HG02885 (cell line): Measurements from ENCODE around the gene LRBA.
"Not testable (repeated sequence)": the region's sequence is repeated elsewhere in the genome, so short reads cannot be mapped to it uniquely, and the experiment has no call there.

Experiments used
- ATAC-seq: cut with Tn5 transposase; IDR thresholded peaks from one replicate; pipeline ENCODE4 v1.9.1; 2021; ENCODE audit warnings: mild to moderate bottlenecking; ENCODE audit not compliant: unreplicated experiment, poor library complexity

The LRBA gene

DNA sequence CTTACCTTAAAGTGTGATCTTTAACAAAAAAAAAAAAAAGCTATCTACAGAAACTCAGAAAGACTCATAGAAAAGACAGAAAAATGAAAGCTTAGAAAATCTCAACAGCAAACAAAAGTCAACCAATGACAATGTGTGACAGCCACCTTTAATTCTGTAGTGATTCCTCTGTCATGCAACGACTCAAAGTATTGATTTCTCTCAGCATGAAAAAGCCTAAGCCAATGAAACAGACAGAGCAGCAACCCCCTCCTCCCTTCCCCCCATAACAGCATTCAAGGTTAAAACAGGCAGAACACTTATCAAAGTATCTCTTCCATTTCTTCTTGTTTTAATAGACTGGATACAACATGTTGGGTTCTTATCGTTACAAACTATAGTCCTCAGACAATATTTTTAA, 320.6 kb downstream of the LRBA start:
- ATAC-seq, result no peak

DNA sequence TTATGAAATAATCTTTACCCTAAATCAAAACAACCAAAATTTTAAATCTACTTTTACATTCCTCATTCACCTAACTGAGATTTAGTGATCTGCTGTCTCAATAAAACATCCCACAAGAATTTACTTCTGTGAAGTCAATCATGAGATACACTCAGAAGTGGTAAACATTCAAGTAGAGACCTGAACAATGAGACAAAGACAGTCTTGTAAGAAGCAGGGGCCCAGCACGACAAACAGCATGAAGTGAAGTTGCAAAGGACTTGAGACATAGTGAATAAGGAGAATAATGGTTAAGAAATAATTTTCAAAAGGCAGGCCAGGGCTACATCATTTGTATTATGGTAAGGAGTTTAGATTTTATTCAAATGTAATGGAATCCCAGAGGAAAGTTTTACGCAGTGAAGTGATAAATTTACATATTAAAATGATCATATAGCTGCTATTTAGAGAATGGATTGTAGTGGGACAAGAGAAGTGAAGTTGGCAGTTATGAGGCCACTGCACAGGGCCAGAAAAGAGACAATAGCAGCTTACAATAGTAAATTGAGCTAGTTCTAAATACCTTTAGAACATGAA, 331.2 kb downstream of the LRBA start:
- no peak for ATAC-seq

DNA sequence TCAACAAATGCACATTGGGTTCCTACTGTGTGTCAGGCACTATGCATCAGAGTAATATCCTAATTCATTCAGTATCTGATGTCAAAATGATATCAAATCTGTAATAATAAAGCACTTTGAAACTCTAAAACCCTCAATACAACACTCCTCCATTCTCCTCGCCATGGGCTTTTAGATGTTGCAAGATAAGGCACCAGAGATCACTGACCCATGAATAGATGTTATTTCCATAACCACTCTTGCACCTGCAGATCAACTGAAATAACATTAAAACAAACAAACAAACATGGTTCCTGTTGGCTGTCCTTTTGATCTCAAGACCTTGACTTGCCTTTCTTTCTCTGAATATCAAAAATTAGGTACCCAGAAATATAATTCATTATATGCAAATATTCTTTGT, 333.0 kb downstream of the LRBA start:
- ATAC-seq, result no peak

DNA sequence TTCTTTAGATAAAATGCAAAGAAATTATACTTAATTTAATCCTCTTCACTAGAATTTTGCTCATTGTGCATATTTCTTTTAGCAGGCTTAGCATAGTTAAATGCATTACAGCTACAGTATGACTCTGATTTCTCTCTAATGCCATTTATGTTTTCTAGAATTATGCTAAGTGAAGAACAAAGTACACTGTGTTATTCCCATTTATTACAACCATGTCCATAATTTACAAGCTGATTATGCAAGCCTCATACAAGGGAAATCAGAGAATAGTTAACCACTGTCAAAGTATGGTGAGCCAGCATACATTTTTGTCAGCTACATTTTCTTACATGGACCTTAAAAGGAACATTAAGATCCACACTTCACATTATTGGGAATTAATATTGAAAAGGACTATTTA, 334.0 kb downstream of the LRBA start:
- ATAC-seq, result no peak

DNA sequence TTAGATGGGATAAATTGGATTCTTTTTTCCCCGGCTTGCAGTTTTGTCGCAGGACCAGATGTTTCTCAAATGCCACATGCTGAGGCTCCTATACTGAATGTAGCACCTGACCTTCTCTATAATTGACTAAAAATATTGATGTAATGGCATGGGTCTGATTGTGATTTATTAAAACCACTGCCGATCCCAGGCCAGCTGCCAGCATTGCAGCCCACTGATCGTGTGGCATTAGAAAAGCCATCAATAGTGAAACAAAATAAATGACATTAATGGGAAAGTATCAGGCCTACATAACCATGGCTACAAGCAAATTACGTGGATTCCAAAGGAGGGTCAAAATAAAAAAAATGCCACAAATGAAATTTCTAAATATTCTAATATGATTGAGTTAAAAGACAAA, 334.4 kb downstream of the LRBA start:
- no peak for ATAC-seq

DNA sequence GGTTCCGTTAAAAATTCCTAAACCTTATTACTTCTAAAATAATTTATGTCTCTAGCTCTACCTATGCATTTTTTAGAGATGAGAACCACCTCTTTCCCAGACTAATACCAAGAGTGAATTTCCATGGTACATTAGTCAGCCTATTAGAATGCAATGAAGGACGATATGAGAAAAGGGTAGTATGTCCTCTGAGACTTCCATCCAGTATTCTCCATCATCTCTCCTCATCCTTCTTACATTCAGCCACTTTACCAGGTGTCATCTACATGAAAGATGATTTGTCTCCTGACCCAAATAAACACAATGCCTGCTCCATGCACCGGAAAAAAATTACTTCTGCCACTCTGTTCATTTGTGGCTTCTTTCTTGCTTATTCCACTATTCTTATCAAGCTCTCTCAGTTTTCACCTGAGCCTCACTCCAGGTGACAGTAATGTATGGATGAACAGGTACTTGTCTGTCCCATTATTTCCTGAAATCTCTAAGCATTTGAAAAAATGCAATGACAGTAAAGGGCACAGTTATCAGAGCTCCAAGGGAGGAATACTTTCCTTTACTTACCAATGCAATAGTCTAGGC, 335.2 kb downstream of the LRBA start:
- ATAC-seq, result no peak

DNA sequence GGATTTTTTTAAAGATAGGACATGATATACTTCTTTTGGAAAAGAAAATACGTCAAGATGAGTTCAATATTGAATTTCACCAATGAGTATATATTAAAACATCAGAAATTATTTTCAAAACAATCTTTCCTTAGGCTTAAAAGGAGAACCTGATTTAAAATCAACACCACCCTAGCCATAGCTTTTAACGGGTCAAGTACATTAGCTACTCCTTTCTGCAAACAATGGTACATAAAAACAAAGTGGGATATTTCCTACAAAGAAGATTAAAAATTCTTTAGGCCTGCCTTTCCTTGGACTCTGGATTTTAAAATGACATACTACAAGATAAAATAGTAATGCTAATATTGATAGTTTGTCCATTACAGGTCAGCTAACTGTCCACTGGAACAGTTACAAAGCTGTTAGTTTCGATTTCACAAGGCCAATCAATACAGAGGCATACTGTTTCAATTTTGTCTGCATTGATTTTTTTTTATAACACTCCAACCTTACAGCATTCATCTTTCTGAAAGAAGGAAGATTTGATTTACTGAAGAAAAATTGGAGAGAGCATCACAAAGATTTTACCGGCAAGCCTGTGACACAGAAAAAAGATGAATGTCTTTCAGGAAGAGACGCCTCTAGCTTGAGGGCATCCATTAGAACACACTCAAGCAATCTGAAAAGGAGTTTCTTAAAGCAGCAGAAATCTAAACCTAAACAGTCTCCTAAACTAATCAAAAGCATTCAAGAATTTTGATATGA, 335.9 kb downstream of the LRBA start:
- ATAC-seq, result no peak

DNA sequence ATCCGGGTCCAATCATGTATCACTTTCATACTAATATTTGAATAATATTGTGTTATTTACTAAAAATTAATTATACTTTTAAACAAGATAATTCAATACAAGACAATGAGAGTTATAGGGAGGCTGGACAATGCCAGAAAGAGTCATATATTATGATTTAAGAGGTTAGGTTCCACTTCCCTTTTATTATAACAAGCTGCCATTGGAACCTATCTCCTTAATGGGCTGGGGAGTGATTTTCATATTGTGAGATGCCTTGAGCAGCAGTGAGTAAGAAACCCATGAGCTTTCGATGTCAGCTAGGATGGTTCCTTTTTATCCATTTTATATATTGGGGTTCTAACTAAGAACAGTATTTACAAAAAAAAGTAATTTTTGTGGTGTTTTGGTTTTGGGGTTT, 341.3 kb downstream of the LRBA start:
- ATAC-seq, result no peak

DNA sequence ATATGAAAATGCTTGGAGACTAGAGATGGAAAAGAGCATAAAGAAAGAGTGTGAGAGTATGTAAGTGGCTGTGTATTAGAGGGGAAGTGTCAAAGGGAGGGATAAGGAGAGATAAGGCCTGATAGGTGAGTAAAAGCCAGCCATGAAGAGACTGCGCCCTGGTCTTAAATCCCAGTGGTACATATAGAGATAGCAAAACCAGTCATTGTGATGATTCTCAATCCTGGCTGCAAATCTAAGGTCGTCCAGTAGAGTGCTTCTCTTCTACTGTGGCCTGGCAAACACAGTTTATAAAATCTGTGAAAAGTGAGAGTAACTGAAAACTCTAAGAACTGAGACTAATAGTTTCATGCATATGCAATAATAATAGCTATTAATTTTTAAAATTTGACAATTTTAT, 346.3 kb downstream of the LRBA start:
- ATAC-seq, result no peak

DNA sequence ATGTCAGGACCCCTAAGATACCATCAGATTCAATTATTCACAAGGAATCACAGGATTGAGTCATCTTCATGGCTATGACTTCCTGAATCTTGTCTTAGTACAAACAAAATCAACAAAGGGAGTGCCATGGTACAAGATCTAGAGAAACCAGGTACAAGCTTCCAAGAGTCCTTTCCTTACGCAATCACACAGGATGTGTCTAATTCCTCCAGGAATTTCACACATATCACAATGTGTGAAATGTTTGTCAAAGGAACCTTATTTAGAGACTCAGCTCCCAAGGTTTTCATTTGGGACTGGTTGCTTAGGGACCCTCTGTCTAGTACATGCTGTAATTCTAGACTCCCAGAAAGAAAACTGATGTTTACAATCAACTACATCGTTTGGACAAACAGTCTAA, 350.1 kb downstream of the LRBA start:
- ATAC-seq, result no peak

DNA sequence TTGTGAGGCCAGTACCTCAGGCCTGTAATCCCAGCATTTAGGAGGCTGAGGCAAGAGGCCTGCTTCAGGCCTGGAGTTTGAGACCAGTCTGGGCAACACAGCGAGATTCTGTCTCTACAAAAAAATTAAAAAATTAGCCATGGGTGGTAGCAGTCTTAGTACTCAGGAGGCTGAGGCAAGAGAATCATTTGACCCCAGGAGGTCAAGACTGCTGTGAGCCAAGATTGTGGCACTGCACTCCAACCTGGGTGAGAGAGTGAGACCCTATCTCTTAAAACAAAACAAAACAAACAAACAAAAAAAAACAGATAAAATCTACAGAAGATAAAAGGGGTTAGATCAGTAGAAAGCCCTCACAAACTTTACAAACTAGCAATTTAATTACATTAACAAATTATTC, 352.4 kb downstream of the LRBA start:
- ATAC-seq, result no peak

DNA sequence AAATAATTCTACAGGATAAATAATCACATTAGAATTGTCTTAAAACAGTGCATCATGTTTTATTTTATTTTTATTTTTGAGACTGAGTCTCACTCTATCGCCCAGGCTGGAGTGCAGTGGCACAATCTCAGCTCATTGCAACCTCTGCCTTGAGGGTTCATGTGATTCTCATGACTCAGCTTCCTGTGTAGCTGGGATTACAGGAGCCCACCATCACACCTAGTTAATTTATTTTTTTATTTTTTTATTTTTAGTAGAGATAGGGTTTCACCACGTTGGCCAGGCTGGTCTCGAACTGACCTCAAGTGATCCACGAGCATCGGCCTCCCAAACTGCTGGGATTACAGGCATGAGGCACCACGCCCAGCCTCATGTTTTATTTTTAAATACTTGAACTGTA, 353.5 kb downstream of the LRBA start:
- not testable (repeated sequence) for ATAC-seq

DNA sequence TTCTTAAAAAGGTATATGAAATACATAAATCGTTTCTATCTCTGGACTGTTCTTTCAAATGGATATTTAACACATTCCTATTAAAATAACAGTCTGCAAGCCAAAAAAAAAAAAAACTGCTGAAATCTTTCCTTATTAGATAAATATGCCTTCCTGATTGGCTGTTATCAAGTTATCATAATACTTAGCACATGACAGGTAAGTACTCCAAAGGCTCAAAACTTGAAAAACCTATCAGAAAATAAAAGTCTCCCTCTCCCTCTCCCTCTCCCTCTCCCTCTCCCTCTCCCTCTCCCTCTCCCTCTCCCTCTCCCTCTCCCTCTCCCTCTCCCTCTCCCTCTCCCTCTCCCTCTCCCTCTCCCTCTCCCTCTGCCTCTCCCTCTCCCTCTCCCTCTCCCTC, 356.8 kb downstream of the LRBA start:
- ATAC-seq, result not testable (repeated sequence)

DNA sequence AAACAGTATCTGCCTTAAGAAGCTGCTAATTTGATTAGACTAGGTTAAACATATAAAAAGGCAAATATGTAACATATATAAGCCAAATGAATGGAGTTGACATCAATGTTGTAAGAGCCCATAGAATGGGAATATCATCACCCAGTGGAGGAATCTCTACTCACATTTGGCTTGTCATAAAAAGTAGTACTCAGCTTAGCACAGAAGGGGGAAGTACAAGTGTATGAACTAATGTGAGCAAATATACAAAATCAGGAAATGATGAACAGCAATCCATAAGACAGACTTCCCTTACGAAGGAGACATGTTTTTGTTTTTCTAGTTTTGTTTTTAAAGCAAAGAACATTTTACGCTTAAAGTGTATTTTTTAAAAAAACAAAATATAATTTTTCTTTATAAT, 358.2 kb downstream of the LRBA start:
- ATAC-seq, result no peak

DNA sequence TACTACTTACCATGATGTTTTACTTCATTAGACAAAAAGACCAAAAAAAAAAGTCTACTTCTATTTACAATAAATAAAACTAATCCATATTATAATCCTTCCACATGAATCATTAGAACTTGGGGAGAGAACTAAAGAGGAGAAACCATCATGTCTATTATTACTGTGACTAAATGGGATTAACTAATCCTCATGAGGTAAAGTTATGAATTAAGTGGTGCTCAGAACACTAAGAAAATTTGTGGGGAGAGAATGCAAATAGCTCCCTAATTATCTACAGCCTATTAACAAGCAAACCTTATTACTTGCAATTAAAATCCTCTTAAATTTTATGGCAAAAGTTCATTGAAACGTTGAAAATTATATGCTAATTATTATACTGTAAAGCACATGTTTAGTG, 364.3 kb downstream of the LRBA start:
- ATAC-seq, result no peak

DNA sequence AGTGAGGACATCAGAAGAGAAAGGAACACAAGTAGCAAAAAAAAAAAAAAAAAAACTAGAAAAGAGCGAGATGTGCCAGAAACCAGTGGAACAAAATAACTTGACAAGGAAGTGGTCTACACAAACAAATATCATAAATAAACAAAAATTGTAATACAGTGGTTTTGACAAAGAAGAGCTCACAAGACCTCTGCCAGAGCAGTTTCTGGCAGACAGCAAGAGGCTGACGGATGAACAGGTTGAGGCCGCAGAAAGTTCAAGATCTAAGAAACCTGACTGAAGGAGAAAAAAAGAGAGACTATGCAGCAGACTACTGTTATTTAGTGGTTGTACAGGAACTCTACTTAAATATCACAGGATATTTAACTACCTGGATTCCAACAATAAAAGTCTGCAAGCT, 367.0 kb downstream of the LRBA start:
- ATAC-seq, result no peak

DNA sequence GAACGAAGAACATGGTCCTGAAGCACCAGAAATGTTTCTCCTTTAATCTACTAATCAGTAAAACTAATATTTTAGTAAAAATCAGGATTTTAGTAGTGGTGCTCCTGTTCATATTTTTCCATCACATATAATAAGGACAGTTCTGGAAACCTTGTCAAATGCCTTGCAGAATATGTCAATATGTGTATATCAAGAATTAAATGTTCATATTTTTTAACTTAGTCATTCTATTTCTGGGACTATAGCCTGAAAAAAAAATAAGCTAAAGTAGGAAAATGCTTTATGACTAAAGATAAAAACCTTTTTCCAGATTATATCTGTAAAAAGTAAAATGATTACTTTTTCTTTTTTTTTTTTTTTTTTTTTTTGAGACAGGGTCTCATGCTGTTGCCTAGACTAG, 368.1 kb downstream of the LRBA start:
- ATAC-seq, result no peak

DNA sequence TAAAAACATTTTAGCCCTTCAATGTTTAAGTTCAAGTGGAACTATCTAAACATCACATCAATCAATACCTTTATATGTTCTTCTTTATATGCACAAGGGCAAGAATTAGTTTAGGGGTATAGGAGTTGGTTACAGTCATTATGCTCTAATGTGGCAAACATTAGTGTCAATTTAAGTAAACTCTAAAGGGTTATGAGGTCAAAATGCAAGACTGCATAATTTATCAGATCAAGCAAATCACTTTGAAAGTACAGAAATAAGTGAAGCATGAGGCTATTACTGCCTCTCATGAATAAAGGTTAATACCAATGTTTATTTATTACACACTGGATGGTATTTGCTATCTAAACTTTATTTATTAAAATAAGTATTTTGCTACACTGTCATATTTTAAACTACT, 373.5 kb downstream of the LRBA start:
- no peak for ATAC-seq

DNA sequence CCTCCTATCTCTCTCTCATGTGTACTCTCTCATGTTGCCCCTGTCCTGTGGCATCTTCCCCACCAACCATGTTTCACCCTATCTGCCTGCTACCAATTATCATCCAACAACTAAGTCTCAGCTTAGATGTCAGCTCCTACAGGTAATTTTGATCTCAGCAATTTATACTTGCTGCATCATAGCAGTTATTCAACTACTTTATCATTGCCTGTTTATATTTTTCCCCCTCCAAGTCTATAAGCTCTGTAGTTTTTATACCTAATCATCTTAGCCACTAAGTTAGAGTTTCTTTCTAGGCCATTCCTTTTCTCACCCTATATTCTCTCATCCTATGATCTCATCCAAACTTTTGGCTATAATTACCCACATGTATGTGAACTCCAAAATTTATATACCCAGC, 382.4 kb downstream of the LRBA start:
- ATAC-seq, result no peak

DNA sequence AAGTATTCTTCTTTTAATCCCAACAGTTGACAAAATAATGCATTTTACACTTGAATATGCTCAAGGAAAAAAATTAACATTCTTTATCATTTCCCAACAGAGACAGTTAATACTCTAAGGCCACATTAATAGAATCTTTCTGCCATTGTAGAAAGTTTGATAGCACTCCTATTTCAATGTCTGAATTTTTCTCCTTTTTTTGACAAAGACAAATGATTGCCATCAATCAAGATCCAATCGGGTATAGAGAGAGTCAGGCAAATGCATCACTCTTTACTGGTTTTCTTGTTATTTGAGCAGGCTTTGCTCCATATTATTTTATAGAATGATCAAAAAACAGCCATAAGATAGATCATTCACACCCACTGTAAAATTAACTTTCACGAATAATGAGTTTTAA, 387.0 kb downstream of the LRBA start:
- no peak for ATAC-seq

DNA sequence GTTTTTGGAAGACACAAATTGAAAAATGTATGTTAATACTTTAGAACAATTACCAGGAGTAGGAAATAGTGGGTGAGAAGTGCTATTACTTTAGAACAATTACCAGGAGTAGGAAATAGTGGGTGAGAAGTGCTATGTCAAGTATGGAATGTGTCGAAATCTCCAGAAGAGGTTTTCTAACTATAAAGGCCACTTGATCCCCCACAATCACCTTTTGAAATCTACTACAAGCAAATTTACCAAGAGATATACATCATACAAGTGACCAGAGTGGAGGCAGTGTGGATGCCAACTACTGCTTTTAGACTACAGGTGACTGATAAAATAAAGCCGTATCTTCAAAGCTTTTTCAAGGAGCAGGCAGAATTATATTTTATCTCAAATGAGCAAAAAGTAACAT, 390.1 kb downstream of the LRBA start:
- no peak for ATAC-seq

DNA sequence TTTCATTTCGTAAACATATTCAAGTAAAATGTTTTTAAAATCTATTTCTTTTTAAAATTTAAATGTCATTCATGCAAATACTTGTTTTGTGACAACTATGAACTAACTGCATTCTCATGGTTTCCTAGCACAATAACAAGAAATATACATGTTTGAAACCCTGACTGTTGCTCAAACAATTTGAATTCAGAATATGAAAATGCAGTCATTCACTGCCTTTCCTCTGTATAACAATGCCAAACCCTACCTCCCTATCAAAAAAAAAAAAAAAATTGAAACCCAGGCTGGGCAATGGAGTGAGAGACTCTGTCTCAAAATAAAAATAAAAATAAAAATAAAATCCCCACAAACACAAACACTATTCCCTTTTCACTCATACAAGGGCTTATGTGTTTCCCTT, 391.0 kb downstream of the LRBA start:
- no peak for ATAC-seq
